KBM-7 (cell line): ENCODE measurements around the gene HSF5.
"Not testable (repeated sequence)": the region's sequence is repeated elsewhere in the genome, so short reads cannot be mapped to it uniquely, and the experiment has no call there.

Source experiments
- DNase-seq: peaks from one replicate; pipeline ENCODE4 v3.0.0-alpha.2; 2015
- in situ Hi-C: fragments of 300-500 bp; cut with MboI; formaldehyde crosslinking; loops from 2 replicates; pipeline ENCODE4 v1.14.3; 2020; ENCODE audit warnings: low sequenced_read_pairs, low pct_unique_long_range_greater_than_20kb, mixed read lengths

The HSF5 gene

DNA sequence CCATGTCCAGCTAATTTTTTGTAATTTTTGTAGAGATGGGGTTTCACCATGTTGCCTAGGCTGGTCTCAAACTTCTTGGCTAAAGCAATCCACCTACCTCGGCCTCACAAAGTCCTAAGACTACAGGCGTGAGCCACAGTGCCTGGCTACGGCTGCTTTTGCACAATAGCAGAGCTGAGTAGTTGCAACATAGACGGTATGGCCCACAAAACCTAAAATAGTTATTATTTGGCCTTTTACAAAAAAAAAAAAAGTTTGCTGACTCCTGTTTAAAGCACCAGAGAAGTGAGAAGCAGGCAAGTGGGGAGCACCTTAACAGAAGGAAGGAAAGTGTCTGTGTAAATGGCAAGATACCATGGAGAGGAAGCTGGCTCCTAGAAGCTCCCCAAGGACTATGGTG is 5.3 kb upstream of the HSF5 start:
- DNase-seq = no peak
- in situ Hi-C loops = no loop called here

DNA sequence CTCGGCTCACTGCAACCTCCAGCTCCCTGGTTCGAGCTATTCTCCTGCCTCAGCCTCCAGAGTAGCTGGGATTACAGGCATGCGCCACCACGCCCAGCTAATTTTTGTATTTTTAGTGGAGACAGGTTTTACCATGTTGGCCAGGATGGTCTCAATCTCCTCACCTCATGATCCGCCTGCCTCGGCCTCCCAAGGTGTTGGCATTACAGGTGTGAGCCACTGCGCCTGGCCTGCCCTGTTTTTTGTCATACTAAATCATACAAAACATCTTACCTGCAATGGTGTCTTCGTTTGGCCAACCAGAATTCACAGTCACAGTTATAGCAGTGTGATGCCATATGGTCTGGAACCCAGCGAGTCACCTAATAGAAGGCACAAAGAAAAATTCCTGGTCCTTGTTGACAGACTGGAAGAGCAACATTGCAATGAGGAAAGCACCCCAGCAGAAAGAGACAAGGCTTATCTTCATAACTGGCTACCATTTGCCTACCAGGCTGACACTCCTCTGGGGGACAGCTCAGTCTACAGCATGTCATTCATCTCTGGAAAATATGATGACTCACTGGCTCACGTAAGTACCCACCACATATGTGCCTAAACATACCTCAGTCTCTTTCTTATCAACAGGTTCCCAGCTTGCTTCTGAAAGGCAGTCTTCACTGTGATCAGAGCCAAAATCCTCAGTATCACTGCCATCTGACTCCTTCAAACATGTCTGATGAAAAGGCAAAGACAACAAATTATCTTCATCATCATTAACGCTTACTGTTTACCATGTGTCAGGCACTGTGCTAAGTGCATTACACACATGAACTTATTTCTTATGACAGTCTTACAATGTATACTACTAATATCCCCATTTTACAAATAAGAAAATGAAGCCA is 4.3 kb upstream of the HSF5 start:
- in situ Hi-C loops = no loop called here
- no peak for DNase-seq

- in situ Hi-C loops = no loop called here
Measured at GRCh38 chr17:58491510-58492045, 3.4 kb upstream of the HSF5 start.

DNA sequence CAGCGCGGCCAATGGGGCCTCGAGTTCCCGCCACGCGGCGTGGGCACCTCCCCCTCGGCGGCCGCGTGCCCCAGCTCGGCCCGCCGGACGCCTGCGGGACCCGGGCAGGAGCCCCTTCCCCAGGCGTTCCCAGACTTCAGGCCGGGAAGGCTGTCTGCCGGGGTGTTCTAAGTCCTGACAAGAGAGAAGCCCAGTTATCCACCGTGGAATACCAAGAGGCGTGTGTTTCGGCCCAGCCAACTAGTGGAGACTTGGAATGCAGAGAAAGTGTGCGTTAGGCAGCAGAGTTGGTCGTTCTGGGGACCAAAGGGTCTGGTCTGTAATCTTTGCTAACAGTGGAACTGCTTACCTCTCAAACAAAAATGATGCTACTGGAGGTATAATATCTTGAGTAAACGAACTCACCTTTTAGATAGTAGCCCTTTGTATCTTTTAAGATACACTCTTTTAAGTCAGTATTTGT is 251 bp upstream of the HSF5 start:
- in situ Hi-C loops = no loop called here
- no peak for DNase-seq

More at GRCh38 chr17:58491510-58492045, 3.4 kb upstream of the HSF5 start:
- no peak for DNase-seq

- in situ Hi-C loops = no loop called here
- DNase-seq = no peak
Measured at GRCh38 chr17:58484600-58484999, 3.6 kb downstream of the HSF5 start.

DNA sequence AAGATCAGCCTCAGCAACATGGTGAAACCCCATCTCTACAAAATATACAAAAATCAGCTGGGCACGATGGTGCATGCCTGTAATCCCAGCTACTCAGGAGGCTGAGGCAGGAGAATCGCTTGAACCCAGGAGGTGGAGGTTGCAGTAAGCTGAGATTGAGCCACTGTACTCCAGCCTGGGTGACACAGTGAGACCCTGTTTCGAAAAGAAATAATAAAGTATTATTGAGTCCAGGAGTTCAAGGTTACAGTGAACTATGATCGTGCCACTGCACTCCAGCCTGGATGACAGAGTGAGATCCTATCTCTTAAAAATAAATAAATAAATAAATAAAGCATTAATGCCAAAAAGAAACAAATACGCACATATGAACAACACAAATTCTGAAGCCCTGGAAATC is 6.4 kb downstream of the HSF5 start:
- DNase-seq, in situ Hi-C loops: not testable (repeated sequence)

DNA sequence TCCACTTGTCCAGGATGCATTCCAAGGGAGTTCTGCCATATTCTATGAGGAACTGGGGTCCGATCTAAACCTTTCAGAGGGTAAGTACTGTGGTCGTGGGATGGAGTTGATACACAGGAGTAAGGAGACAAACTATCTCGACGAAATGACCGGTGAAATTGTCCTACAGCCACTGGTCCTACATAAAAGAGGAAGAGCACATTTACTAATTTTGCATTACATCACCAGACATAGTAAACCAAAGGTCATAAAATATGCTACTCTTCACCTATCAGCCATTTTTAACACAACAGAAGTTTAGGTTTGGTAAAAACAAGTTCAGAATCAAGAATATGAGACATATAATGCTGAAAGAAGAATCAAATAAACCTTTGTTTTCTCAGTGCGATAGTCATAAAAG is 8.1 kb downstream of the HSF5 start:
- in situ Hi-C loops = no loop called here
- no peak for DNase-seq

GRCh38 chr17:58476812-58477211 is 11.4 kb downstream of the HSF5 start:
- no peak for DNase-seq
- in situ Hi-C loops = no loop called here

GRCh38 chr17:58475985-58476384 is 12.2 kb downstream of the HSF5 start:
- DNase-seq = no peak
- in situ Hi-C loops = no loop called here

- in situ Hi-C loops = no loop called here
Measured at GRCh38 chr17:58470356-58470755, 17.9 kb downstream of the HSF5 start.

DNA sequence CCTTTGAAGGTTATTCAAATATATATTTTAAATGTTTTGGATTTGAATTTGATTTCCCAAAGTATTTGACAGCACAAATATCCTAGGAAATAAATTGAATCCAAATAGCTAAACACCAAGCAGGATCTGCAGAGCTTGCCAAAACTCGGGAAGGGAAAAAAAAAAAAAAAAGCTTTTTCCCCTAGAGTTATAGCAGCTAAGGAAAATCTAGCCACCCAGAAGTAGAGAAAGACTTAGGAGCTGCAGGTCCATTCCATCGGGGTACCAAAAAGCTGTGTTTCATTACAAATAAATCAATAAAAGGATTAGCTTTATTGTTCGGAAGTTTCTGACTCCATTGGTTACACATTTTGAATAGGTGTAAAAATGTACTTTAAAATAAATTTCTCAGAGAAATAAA is 19.3 kb downstream of the HSF5 start:
- in situ Hi-C loops = no loop called here
- no peak for DNase-seq

More at GRCh38 chr17:58470356-58470755, 17.9 kb downstream of the HSF5 start:
- DNase-seq = no peak

DNA sequence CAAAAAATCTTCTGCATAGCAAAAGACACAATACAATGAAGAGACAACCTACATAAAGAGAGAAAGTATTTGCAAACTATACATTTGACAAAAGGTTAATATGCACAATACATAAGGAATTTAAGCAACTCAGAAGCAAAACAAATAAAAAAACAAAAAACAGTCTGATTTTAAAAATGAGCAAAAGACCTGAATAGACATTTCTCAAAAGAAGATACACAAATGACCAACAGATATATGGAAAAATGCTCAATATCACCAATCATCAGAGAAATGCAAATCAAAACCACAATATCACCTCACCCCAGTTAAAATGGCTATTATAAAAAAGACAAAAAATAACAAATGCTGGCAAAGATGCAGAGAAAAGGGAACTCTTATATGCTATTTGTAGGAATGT is 32.7 kb downstream of the HSF5 start:
- no peak for DNase-seq
- in situ Hi-C loops = no loop called here

DNA sequence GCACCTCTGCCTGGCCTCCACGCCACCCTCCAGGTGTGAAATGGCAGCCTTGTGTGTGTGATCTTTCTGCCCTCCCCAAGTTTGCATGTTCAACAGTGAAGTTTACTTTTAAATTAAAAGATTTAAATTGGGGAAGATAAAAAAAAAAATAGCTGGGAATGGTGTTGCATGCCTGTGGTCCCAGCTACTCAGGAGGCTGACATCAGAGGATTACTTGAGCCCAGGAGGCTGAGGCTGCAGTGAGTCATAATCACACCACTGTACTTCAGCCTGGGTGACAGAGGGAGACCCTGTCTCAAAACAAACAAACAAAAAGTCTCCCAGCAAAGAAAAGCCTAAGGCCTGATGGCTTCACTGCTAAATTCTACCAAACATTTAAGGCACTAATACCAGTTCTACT is 35.5 kb downstream of the HSF5 start:
- in situ Hi-C loops = no loop called here
- no peak for DNase-seq

DNA sequence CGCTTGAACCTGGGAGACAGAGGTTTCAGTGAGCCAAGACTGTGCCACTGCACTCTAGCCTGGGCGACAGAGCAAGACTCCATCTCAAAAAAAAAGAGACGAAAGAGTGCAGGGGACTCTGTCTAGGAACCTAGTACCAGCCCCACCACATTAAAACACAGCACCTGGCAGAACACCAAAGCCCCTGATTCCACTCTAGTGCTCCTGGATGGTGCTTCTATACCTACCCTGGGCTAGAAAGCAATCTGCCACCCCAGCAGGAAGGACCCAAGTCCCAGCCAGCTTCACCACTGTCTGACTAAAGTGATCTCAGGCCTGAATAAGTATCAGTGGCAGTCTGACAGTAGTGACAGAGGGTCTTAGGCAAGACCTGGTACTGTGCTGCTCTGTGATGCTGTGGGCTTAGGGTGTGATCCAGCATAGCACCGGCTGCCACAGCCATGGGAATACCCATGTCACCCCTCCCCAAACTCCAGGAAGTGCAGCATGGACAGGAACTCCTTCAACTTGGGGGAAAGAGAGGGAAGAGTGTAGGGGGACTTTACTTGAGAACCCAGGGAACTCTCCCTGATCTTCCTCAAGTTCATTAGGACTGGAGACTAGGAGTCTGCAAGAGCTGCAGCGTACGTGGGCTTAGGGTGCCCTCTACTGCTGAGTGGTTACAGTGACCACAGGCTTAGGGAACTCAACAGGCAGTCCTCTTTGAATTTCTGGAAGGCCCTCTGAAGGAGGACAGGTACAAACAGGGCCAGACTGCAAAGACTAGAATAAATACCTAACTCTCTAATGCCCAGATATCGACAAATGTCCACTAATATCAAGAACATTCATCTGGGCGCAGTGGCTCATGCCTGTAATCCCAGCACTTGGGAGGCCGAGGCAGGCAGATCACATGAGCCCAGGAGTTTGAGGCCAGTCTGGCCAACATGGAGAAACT is 40.9 kb downstream of the HSF5 start:
- in situ Hi-C loops = no loop called here

DNA sequence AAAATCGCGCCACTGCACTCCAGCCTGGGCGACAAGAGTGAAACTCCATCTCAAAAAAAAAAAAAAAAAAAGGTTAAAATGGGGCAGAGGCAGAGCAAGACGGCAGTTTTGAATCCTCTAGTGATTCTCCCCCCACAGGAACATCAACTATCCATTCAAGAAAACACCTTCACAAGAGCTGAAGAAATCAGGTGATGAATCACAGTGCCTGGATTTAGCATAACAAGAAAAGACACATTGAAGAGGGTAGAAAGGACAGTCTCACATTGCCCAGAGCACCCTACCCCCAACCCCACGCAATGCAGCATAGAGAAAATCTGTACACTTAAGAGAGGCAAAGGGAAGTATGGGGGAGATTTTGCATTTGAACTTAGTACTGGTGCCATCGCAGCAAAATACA is 42.1 kb downstream of the HSF5 start:
- in situ Hi-C loops = no loop called here
- DNase-seq = no peak

More for the DNA sequence above, 40.9 kb downstream of the HSF5 start:
- DNase-seq = peak; percentile 88

GRCh38 chr17:58436805-58437239 is 51.4 kb downstream of the HSF5 start:
- in situ Hi-C loops = no loop called here
- DNase-seq = no peak

- in situ Hi-C loops = no loop called here
- DNase-seq = no peak
Measured at GRCh38 chr17:58436245-58436644, 52.0 kb downstream of the HSF5 start.

DNA sequence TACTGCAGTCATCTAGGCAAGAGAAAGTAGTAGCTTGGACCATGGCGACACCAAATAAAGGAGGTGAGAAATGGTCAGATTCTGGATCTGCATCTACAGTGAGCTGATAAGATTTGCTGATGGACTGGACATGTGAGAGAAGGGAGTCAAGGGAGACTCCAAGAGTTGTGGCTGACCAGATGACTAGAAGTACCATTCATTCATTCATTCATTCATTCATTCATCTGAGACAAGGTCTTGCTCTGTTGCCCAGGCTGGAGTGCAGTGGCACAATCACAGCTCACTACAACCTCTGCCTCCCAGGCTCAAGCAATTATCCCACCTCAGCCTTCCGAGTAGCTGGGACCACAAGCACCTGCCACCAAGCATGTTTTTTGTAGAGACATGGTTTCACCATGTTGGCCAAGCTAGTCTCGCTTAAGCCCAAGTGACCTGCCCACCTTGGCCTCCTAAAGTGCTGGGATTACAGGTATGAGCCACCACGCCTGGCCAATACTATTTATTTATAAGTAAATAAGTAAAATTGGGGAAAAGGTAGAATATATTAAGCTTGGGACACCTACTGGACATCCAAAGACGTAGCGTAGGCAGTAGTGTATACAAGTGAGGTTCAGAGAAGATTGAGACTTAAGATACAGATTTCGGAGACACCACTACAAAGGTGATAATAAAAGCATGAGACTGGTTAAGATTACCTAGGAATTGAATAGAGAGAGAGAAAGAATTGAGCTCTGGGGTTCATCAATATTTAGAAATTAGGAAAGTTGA is 55.2 kb downstream of the HSF5 start:
- in situ Hi-C loops = no loop called here
- DNase-seq = no peak

- DNase-seq = no peak
- in situ Hi-C loops = no loop called here
Measured at GRCh38 chr17:58427807-58428206, 60.4 kb downstream of the HSF5 start.
